Measurements from ENCODE around the gene B9D1. TPM values are rescaled to one million over a fixed set of nuclear protein-coding genes. Genes with fewer than 3 reads are reported as not detected.
A peak's percentile ranks its signal among the peaks of the same experiment; 100 is the strongest.

Gene B9D1
- total and polyA plus RNA-seq, 8 donors, result 6.6 to 39.6 (median 12.5) TPM

DNA sequence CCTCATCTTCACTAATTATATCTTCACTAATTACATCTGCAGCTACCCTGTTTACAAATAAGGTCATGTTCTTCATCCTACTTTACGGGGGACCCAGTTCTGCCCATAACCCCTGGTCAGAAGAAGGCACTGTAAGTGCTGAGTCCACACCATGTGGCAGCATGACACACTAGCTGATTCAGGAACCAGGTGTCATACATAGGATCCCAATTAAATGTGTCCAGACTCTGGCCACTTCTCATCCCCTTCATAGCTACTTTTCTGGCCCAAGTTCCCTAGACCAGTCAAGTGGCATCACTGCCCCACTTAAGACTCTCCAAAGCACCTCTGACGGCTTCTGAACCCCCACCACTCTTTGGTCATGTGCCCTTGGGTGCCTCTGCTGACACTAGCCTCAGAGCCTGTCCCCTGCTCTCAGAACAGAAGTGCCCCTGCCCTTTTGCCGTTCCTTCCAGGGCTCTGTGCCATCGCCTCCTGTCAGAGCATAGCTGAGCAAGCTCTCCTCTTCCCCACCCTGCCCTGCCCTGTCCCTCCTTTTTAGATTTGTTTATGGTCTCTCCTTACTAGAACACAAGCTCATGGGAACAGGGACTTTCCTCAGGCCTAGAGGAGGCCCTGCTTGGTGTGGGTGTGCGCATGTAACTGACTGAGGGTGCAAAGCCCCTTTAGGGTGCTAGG is 61.1 kb downstream of the B9D1 start:
- Histone ChIP-seq H3K4me3 (no peak overlapping the region), H3K9me3 (no peaks in the 10 kb centered on the region), H3K27me3 (no peaks in the 10 kb centered on the region), H3K36me3 (no peaks in the 10 kb centered on the region), H3K4me1 (peaks cover 0 to 4% (median 0%) of the 10 kb centered on the region in 3 donors), H3K27ac (no peak overlapping the region)
- FAIRE-seq, result no peak
- intact Hi-C loops (cut with DNase I), result no loop called here
- 88 to 90% methylated on average over 5 of the region's 5 CpGs for WGBS, 2 donors
- no peak for ATAC-seq
- TF ChIP-seq, protein P1, sequence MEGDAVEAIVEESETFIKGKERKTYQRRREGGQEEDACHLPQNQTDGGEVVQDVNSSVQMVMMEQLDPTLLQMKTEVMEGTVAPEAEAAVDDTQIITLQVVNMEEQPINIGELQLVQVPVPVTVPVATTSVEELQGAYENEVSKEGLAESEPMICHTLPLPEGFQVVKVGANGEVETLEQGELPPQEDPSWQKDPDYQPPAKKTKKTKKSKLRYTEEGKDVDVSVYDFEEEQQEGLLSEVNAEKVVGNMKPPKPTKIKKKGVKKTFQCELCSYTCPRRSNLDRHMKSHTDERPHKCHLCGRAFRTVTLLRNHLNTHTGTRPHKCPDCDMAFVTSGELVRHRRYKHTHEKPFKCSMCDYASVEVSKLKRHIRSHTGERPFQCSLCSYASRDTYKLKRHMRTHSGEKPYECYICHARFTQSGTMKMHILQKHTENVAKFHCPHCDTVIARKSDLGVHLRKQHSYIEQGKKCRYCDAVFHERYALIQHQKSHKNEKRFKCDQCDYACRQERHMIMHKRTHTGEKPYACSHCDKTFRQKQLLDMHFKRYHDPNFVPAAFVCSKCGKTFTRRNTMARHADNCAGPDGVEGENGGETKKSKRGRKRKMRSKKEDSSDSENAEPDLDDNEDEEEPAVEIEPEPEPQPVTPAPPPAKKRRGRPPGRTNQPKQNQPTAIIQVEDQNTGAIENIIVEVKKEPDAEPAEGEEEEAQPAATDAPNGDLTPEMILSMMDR (IDR thresholded peaks at IDR 0.05), result no peak
- peak in 1 of 6 donors; percentile 15 for DNase-seq

DNA sequence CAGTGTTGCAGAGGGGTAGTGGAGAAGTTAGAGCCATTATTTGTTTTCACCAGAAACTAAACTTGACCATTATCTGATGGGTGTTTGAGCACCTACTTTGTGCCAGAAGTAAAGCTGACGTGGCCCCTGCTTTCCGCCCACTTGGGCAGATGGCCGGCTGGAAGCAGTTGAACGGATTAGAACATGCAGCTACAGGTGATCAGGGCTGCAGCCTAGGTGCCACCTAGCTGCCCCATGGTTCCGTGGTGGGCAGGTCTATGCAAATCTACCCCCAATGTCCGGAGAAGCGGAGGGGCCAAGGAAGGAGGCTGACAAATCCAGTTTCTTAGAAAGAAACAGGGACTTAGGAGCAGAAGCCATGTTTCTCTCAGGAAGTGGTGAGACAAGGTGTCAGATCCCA is 62.7 kb downstream of the B9D1 start:
- intact Hi-C loops (cut with DNase I), result no loop called here
- DNase-seq, result no peak
- TF ChIP-seq, protein P1 (IDR thresholded peaks at IDR 0.05), result no peak
- no peaks in the 10 kb centered on the region for H3K36me3 ChIP-seq
- peaks cover 0 to 4% (median 0%) of the 10 kb centered on the region in 3 donors for H3K4me1 ChIP-seq
- ATAC-seq, result no peak
- no peaks in the 10 kb centered on the region for H3K27me3 ChIP-seq
- no peaks in the 10 kb centered on the region for H3K9me3 ChIP-seq
- H3K4me3 ChIP-seq, result no peak overlapping the region
- FAIRE-seq, result no peak
- H3K27ac ChIP-seq, result no peak overlapping the region
- WGBS, 2 donors, result 93 to 99% methylated on average over 7 of the region's 7 CpGs

DNA sequence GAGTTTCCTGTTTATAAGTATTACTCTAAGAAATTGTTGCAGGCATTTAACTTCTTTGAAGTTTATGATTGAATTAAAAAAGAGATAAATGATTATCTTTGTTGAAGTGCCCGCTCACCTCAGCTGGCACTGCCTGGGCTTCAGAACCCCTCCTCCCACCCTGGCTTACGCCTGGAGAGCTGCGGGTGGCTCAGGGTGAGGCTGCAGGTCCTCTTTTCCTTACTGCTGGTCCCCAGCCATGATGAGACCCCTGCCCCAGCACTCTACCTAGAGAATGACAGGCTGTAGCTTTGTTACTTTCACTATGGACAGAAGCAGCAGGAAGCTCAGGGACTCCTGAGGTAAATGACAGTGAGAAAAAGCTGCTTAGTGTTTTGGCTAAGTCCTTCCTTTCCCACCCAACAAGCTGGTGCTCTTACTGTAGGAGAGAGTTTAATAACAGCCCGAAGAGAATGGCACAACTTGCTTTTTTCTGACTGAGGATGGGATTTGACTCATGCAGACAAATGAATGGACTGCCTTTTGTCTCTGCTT is 63.2 kb downstream of the B9D1 start:
- H3K9me3 ChIP-seq, result no peaks in the 10 kb centered on the region
- no peaks in the 10 kb centered on the region for H3K27me3 ChIP-seq
- TF ChIP-seq, protein P1 (IDR thresholded peaks at IDR 0.05), result no peak
- WGBS, 2 donors, result 78 to 91% methylated on average over 4 of the region's 4 CpGs
- DNase-seq (no peak), FAIRE-seq (no peak), ATAC-seq (no peak)
- H3K4me3 ChIP-seq, result no peak overlapping the region
- peaks cover 0 to 1% (median 0%) of the 10 kb centered on the region in 3 donors for H3K4me1 ChIP-seq
- no peaks in the 10 kb centered on the region for H3K36me3 ChIP-seq
- intact Hi-C loops (cut with DNase I), result no loop called here
- H3K27ac ChIP-seq, result no peak overlapping the region

DNA sequence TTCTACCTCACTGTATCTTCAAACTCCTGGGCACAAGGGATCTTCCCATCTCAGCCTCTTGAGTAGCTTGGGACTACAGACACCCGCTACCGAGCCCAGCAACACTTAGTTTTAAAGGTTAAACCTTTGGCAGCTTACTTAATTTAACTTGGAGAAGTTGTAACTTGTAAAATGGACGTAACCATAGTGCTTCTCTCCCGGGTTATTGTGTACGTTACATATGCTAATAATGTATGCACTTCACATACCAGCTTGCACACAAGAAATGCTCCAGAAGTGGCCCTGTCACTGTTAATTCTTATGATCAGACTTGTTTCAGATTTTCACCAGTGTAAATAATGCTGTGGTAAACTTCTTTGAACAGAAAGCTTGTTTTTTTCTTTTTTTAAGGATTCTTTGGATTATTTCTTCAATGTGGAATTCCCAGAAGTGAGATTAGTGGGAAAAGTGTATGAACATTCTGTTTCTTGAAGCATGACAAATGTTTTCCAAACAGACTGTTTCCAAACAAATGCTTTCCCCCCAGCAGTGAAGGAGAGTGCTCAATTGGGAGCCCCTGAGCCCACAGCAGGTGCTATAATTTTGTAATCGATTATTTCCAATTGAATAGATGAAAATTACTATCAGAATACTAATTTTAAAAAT is 63.8 kb downstream of the B9D1 start:
- TF ChIP-seq, protein P1 (IDR thresholded peaks at IDR 0.05), result no peak
- DNase-seq (no peak), ATAC-seq (no peak), FAIRE-seq (no peak)
- Histone ChIP-seq H3K9me3 (no peaks in the 10 kb centered on the region), H3K4me1 (no peaks in the 10 kb centered on the region), H3K4me3 (no peak overlapping the region), H3K27ac (no peak overlapping the region), H3K36me3 (no peaks in the 10 kb centered on the region), H3K27me3 (no peaks in the 10 kb centered on the region)
- intact Hi-C loops (cut with DNase I), result no loop called here
- WGBS, 2 donors, result 75 to 77% methylated on average over 6 of the region's 6 CpGs
